Adrenal gland (tissue), 12 donors: ENCODE results near the gene MSRB3. TPM values are rescaled to one million over a fixed set of nuclear protein-coding genes. Genes with fewer than 3 reads are reported as not detected.

Experiments
- DNase-seq, 7 donors: peaks; one replicate each; pipeline ENCODE4 v3.0.0-alpha.2; 2019 to 2020
- H3K27ac ChIP-seq, 5 donors: fragments of 200-600 bp; sonication (generic) in 4 of 5; 1 replicate in 3 of 5; 2 replicates in 2 of 5; pipeline versions ENCODE4 v1.5.1 to v1.8.0; 2016 to 2020; ENCODE audit warnings: mild to moderate bottlenecking in 1 of 5
- H3K27me3 ChIP-seq: fragments of 200-600 bp; 2 replicates; pipeline ENCODE4 v1.8.0; 2021
- H3K36me3 ChIP-seq, 2 donors: fragments of 200-600 bp; replicated peaks in 1 of 2; 1 replicate in 1 of 2; 2 replicates in 1 of 2; pipeline versions ENCODE4 v1.5.1 to v1.8.0; 2018 to 2022
- H3K4me1 ChIP-seq, 2 donors: fragments of 200-600 bp; replicated peaks in 1 of 2; 1 replicate in 1 of 2; 2 replicates in 1 of 2; pipeline versions ENCODE4 v1.5.1 to v1.8.0; 2018 to 2021
- H3K4me3 ChIP-seq, 4 donors: fragments of 200-600 bp; sonication (generic) in 3 of 4; one replicate each; pipeline ENCODE4 v1.5.1; 2016 to 2018
- H3K9me3 ChIP-seq, 3 donors: fragments of 200-600 bp; sonication (generic) in 1 of 3; replicated peaks in 1 of 3; 1 replicate in 2 of 3; 2 replicates in 1 of 3; pipeline versions ENCODE4 v1.5.1 to v1.8.0; 2016 to 2021
- CTCF ChIP-seq, 6 experiments: fragments of 450-650 bp in 4 of 6; fragments of 200-600 bp in 2 of 6; sonication (generic) in 1 of 6; IDR thresholded peaks; 1 replicate in 5 of 6; 2 replicates in 1 of 6; pipeline versions ENCODE4 v1.5.1 to v1.8.0; 2016 to 2021; ENCODE audit warnings: antibody characterized with exemption in 6 of 6, mild to moderate bottlenecking in 2 of 6, moderate library complexity in 1 of 6
- POLR2A ChIP-seq, 2 donors: fragments of 450-650 bp; IDR thresholded peaks; one replicate each; pipeline ENCODE4 v1.6.1; 2017; ENCODE audit warnings: antibody characterized with exemption in 2 of 2, mild to moderate bottlenecking in 2 of 2, moderate library complexity in 1 of 2
- WGBS, 4 donors: extraction: QIAGEN DNeasy Blood & Tissue Kit in 2 of 4; methylation state at CpG; one replicate each; pipeline versions ENCODE4 v1.1.5 to v1.1.7; 2013 to 2017; 5-methylcytosine and 5-hydroxymethylcytosine counted together
- intact Hi-C, 2 donors: fragments of 100-400 bp; cut with DNase I; formaldehyde crosslinking; loops; one replicate each; pipeline versions ENCODE4 v1.14.1 to v1.15.0; 2022 to 2023
- polyA plus RNA-seq, 3 donors: library from polyadenylated mRNA; stranded (reverse); fragments of 200-250 nt in 2 of 3; fragments of 350-450 nt in 1 of 3; fragmentation: Illumina TruSeq in 1 of 3; extraction: RNeasy Lipid Tissue Mini Kit (QIAGEN cat#74804) in 1 of 3; gene quantifications; one replicate each; pipeline ENCODE4 v1.2.3, GENCODE V29; 2013 to 2014
- total RNA-seq, 9 donors: library from RNA; depleted of rRNA in 4 of 9; stranded (reverse); fragments of >200 nt in 4 of 9; fragments of 120-200 nt in 1 of 9; fragmentation: NEBNext Ultra II Directional in 1 of 9; extraction: Animal tissue kit (Norgen Biotek cat#: 25700) in 1 of 9; gene quantifications; one replicate each; pipeline versions ENCODE4 v1.1.0 to v1.2.4, GENCODE V29; 2013 to 2023
- donor health status: healthy with polysubstance abuse.
- donor health status: Bipolar disorder and iron deficiency.
- donor health status: DM: yes; HTN: yes; CAD: no.
- donor health status: DM: no; HTN: no; CAD: no.
- donor health status: DM: no; HTN: no; CAD: no.
- donor health status: DM: yes; HTN: yes; CAD: no.

Gene MSRB3
- total and polyA plus RNA-seq, 12 donors, result 5.5 to 23.8 (median 9.7) TPM

GRCh38 chr12:65462484-65462883 lies 184.0 kb downstream of the MSRB3 start:
- Histone ChIP-seq H3K27ac (no peak overlapping the region), H3K4me1 (no peaks in the 10 kb centered on the region), H3K27me3 (no peaks in the 10 kb centered on the region), H3K4me3 (no peak overlapping the region), H3K9me3 (no peaks in the 10 kb centered on the region), H3K36me3 (no peaks in the 10 kb centered on the region)
- intact Hi-C loops, result no loop called here
- TF ChIP-seq CTCF (IDR thresholded peaks at IDR 0.05) (no peak), POLR2A (IDR thresholded peaks at IDR 0.05) (no peak)
- no peak for DNase-seq
- WGBS, 4 donors, result 79 to 88% (median 86%) methylated on average over 2 of the region's 2 CpGs

DNA sequence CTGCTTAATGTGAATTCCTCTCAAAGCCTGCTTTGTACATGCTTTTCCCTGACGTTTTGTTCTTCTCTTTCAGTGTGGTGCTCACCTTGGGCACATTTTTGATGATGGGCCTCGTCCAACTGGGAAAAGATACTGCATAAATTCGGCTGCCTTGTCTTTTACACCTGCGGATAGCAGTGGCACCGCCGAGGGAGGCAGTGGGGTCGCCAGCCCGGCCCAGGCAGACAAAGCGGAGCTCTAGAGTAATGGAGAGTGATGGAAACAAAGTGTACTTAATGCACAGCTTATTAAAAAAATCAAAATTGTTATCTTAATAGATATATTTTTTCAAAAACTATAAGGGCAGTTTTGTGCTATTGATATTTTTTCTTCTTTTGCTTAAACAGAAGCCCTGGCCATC lies 184.6 kb downstream of the MSRB3 start:
- TF ChIP-seq CTCF (IDR thresholded peaks at IDR 0.05) (no peak), POLR2A (IDR thresholded peaks at IDR 0.05) (no peak)
- no peaks in the 10 kb centered on the region for H3K27me3 ChIP-seq
- H3K36me3 ChIP-seq, result no peaks in the 10 kb centered on the region
- intact Hi-C loops, result no loop called here
- no peaks in the 10 kb centered on the region for H3K9me3 ChIP-seq
- H3K4me3 ChIP-seq, result no peak overlapping the region
- DNase-seq, result no peak
- no peaks in the 10 kb centered on the region for H3K4me1 ChIP-seq
- WGBS, 4 donors, result 85 to 92% (median 90%) methylated on average over 9 of the region's 9 CpGs
- H3K27ac ChIP-seq, result no peak overlapping the region

- no peak for DNase-seq
- H3K9me3 ChIP-seq, result no peaks in the 10 kb centered on the region
- TF ChIP-seq CTCF (IDR thresholded peaks at IDR 0.05) (no peak), POLR2A (IDR thresholded peaks at IDR 0.05) (no peak)
- H3K4me1 ChIP-seq, result no peaks in the 10 kb centered on the region
- no peak overlapping the region for H3K4me3 ChIP-seq
- 88 to 96% (median 93%) methylated on average over 1 of the region's 1 CpG for WGBS, 4 donors
- H3K36me3 ChIP-seq, result no peaks in the 10 kb centered on the region
- no peaks in the 10 kb centered on the region for H3K27me3 ChIP-seq
- no peak overlapping the region for H3K27ac ChIP-seq
- intact Hi-C loops, result no loop called here
These were observed 185.1 kb downstream of the MSRB3 start for GRCh38 chr12:65463611-65464010.

DNA sequence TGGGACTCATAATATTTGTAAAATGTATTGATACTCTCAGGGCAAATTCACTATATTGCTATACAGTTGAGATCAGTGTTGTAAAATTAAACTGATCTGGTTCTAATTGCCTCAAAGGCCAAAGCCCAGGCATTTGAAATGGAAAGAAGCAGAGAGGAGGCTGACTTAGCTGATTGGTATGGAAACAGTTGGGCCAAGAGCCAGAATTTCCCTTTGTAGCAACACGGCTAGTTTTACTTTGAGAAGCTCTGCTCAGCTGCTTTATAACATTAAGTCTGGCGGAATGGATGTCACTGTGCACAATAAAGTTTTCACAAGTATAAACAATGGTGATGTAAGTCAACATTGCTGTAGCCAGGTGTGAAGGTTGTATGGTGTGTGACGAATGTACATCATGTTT lies 186.4 kb downstream of the MSRB3 start:
- intact Hi-C loops, result no loop called here
- Histone ChIP-seq H3K27ac (no peak overlapping the region), H3K4me1 (no peaks in the 10 kb centered on the region), H3K36me3 (no peaks in the 10 kb centered on the region), H3K9me3 (no peaks in the 10 kb centered on the region), H3K27me3 (no peaks in the 10 kb centered on the region), H3K4me3 (no peak overlapping the region)
- 72 to 87% (median 83%) methylated on average over 3 of the region's 3 CpGs for WGBS, 4 donors
- DNase-seq, result no peak
- no peak for TF ChIP-seq POLR2A (IDR thresholded peaks at IDR 0.05)
- TF ChIP-seq CTCF (IDR thresholded peaks at IDR 0.05), result no peak
